ENCODE measurements around the gene HJV.

HJV gene

GRCh38 chr1:146020058-146021049 lies 1.2 kb downstream of the HJV start:
- DNase-seq, result no peak

DNA sequence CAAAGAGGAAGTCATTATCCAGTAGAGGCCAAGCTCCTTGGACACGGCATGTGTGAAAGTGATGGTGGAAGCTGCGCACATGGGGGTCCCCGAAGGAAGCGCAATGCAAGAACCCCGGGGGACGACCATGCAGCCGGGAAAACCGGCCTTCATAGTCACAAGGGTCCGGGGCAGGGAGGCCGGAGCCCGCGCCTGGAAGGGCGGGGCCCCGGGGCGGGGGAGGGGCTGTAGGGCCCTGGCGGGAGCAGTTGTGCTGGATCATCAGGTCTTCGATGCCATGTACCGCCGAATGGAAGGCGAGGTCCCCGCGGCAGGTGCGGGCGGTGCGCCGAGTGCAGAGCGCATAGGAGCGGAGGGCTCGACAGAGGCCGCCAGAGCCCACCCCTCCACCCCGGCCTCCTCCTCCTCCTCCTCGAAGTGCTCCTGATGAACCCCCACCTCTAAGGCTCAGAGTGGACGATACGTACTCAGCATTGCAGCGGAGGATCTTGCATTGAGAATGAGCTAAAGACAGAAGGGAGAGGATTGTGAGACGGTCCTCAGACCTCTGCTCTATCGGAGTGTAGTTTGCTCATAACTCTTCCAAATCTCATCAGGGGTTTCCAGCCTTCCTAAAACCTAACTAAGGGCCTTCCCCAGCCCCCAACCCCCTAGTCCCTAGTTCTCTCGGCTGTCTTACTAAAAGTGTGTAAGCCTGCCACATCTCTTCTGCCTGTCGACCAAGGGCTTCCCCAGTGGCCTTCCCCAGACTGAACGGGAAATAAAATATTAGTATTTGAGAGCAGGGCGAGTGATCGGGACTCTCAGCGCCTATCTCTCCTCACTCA lies 2.1 kb downstream of the HJV start:
- DNase-seq, result no peak

GRCh38 chr1:146016891-146017290 lies 4.6 kb downstream of the HJV start:
- peak; percentile 49 for DNase-seq

DNA sequence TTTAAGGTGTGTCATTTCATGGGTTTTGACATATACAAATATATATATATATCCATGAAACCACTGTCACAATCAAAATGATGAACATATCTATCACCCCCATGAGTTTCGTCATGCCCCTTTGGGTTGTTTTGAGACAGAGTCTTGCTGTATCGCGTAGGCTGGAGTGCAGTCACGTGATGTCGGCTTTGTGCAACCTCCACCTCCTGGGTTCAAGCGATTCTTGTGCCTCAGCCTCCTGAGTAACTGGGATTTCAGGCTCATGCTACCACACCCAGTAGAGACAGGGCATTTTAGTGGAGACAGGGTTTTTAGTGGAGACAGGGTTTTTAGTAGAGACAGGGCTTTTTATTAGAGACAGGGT lies 8.0 kb downstream of the HJV start:
- no peak for DNase-seq

GRCh38 chr1:146012703-146013558 lies 8.6 kb downstream of the HJV start:
- DNase-seq, result peak; percentile 87

DNA sequence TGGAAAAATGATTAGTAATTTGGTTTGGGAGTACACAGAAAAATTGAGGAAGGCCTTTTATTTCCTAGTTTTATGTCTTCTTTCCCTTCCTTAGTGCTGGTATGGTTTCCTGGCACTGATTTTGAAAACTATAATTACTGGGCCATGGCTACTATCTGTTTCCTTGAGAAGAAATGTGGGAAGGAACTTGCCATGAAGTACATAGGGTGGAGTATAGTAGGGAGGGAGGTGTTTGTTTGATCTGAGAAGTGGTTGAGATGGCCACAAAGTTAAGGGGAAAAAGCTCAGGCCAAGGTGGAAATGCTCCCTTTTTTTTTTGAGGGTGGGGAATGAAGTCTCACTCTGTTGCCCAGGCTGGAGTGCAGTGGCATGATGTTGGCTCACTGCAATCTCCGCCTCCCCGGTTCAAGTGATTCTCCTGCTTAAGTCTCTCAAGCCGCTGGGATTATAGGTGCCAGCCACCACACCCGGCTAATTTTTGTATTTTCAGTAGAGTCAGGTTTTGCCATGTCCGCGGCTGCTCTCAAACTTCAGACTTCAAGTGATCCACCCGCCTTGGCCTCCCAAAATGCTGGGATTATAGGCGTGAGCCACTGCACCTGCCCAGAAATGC lies 11.3 kb downstream of the HJV start:
- DNase-seq, result no peak

DNA sequence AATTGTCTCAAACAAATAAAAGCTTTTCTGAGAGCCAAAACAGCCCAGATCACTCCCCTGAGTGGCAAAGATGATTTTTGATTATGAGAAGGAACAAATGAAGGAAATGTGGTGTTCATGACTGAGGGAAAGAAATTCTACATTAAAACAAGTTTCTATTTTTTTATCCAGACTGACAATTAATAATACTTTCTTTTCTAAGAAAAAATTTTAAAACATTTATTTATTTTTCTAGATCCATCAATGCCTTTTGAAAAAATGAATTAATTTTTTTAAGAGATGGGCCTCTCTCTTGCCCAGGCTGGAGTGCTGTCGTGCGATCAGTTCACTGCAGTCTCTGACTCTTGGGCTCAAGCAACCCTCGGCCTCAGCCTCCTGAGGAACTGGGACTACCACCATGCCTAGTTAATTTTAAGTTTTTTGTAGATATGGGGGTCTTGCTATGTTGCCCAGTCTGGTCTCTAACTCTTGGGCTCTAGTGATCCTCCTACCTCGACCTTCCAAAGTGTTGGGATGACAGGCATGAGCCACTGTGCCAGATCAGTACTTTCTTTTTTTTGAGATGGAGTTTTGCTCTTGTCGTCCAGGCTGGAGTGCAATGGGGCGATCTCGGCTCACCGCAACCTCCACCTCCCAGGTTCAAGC lies 13.9 kb downstream of the HJV start:
- DNase-seq, result no peak

DNA sequence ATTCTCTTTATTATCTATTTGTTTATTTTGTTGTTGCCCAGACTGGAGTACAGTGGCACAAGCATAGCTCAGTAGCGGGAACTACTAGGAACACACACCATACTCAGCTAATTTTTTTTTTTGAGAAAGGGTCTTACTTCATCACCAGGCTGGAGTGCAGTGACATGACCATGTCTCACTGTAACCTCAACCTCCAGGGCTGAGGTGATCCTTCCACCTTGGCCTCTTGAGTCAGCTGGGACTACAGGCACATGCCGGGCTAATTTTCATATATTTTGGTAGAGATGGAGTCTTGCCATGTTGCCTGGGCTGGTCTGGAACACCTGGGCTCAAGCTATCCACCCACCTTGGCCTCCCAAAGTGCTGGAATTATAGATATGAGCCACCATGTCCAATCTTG lies 19.8 kb downstream of the HJV start:
- DNase-seq, result no peak

DNA sequence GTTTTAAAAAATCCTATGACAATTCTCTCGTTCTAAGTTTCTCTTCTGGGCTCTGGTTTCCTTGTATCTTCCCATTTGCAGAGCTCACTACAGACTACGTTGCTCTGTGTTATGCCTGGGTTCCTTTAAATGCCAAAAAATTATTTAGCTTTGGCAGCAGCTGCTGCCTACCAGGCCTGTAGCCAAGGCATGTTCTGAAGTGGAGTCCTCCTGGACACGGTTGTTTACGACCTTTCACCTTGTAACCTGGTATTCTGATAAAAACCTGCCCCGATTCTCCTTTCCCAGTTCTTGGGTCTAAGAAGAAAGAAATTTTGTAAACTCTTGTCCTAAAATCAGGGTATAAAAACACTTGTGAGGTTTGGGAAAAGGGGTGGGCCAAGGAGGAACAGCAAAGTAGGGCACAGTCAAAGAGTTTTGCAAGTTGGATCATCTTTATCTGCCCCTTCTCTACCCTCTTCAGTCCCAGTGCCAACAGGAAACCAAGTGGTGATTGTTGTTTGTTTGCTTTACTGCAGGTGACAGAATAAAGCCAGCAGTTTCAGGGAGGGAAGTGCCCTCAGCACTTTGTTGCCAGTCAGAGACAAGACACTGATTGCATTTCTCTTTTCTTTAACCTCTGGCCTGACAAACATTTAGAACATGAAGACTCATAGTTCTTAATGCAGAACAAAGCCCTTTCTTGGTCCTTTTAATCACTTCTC lies 22.1 kb downstream of the HJV start:
- no peak for DNase-seq

DNA sequence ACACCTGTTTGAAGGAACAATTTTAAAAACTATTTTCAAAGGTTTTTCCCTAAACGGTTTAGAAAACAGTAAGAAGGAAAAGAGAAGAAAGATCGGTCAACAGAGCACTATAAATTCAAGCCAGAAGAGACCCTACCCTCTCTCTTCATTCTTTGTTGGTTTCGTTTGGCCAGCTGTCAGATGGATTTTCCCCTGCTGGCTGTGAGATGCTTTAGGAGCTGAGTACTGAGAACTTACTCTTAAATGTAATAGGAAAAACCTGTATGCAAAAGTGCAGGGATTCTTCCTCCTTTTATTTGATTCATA lies 23.9 kb downstream of the HJV start:
- no peak for DNase-seq

DNA sequence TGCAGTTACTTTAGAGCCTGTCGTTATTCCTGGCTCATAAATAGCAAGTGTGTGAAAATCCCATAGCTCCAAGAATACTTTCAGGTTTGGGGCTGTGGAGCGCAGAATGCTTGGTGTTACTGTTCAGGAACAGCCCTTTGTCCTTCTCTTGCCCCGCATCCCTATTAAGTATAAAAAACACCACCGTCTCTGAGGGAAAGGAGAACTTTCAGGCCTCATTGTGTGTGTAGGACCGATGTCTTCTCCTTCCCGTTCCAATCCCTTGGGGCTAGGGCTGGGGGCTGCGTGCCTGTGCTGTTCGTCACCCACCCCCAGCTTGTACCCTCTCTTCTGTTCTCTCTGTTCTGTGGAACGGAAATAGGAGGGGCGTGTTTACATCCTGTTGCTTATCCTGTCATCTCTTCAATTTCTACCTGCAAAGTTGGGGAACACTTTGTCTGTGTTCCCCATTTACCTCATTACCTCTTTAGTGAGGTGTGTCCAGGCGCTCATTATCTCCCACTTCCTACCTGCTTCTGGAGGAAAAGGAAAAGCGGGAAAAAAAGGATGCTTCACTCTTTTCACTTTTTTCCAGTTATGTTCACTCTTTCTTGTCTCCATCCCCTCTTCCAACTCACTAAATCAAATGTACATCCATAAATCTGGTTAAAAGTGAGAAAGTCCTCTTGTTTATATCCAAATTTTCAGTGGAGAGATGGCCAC lies 24.4 kb downstream of the HJV start:
- peak; percentile 18 for DNase-seq

- DNase-seq, result peak; percentile 97
Observed at GRCh38 chr1:145996433-145997015, 25.0 kb downstream of the HJV start, which contains the start of gene TXNIP. TXNIP (minus strand) TSS chr1:145996579; CDS start chr1:145996266, 313 bp downstream.

DNA sequence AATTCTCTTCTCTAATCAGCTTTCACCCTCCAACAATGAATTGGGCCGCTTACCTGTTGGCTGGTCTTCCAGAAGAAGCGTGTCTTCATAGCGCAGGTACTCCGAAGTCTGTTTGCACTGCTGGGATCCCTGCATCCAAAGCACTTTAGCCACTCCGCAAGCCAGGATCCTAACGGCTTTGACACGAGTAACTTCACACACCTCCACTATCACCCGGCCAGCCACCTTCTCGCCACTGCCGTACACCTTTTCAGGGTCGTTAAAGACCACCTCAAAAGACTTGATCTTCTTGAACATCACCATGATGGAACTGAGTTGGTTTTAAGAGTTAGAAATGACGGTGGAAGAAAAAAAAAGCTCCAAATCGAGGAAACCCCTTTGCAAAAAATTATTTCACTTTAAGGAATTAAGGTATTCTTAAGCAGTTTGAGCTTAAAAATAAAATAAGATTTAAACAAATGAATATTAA lies 25.5 kb downstream of the HJV start:
- no peak for DNase-seq

DNA sequence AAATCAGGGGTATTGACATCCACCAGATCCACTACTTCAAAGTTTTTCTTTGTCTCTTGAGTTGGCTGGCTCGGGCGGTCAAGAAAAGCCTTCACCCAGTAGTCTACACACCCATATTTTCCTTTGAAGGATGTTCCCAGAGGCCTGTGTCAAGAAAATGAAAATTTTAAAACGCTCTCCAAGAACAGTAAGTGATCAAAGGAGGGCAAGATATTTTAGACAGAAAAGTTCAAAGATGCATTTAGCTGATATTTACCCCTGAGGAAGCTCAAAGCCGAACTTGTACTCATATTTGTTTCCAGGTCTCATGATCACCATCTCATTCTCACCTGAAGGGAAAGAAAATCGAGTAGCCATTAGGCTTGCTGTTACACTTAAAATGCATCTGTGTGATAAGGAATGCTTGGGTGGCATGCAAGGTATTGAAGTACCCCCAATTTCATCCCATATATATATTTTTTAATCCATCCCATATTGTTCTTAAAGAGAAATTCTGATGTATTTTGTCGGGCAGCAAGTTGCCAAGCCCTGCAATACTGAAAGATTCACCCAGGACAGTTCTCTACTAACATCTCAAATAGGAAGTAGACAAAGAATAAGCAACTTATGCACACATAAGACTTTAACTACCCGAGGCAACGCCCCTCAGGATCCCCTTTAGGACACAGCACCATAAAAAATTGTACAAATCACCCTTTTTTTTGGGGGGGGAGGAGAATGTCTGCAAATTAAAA lies 26.2 kb downstream of the HJV start:
- no peak for DNase-seq

GRCh38 chr1:145994391-145995120 lies 27.0 kb downstream of the HJV start:
- no peak for DNase-seq

DNA sequence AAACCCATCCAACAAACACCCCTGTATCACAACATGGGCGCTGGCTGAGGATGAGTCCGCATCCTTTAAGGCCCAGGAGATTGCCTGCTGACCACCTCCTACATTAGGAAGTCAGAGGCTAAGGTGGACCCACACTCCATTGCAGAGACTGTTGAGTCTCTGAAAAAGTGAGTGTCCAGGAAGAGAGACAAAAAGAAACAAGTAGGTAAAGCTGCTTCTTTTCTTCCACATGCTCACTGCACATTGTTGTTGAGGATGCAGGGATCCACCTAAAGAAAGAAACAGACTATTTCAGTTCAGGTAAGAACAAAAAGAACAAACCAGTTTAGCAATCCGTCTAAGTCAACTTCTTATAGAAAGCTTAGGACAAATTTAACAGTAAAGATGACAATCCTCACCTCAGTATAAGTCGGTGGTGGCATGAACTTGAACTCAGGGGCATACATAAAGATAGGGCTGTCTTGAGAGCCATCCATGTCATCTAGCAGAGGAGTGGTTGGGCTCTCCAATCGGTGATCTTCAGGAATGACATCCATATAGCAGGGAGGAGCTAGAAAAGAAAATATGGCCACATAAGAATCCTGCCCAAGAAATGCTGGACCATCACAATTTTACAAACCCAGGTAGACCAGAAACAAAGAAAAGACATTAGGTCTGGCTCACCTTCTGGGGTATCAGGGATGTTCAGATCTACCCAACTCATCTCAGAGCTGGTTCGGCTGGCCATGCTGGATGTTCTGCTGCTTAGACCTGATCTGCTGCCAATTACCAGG lies 27.7 kb downstream of the HJV start:
- DNase-seq, result no peak

GRCh38 chr1:145992958-145993617 lies 28.4 kb downstream of the HJV start:
- DNase-seq, result no peak
